ENCODE measurements around the gene LSM4. TPM values are rescaled to one million over a fixed set of nuclear protein-coding genes. Genes with fewer than 3 reads are reported as not detected.

LSM4 gene
- total and polyA plus RNA-seq, 10 donors = 55.8 to 192 (median 80.2) TPM

- Histone ChIP-seq H3K4me1 (peaks cover 0 to 21% (median 6%) of the 10 kb centered on the region in 6 donors), H3K4me3 (no peak overlapping the region), H3K36me3 (peaks cover 0 to 74% (median 38%) of the 10 kb centered on the region in 6 donors), H3K9me3 (no peaks in the 10 kb centered on the region), H3K27me3 (replicated peaks in 1 of 7) (no peaks in the 10 kb centered on the region), H3K27ac (no peak overlapping the region)
- intact Hi-C loops (cut with DNase I; ENCODE audit: low total_unique reads) = no loop called here
- DNase-seq = no peak
- TF ChIP-seq POLR2AphosphoS5 (IDR thresholded peaks at IDR 0.05) = peak in 2 of 3 donors; percentile 18 to 56
- TF ChIP-seq, protein P1, sequence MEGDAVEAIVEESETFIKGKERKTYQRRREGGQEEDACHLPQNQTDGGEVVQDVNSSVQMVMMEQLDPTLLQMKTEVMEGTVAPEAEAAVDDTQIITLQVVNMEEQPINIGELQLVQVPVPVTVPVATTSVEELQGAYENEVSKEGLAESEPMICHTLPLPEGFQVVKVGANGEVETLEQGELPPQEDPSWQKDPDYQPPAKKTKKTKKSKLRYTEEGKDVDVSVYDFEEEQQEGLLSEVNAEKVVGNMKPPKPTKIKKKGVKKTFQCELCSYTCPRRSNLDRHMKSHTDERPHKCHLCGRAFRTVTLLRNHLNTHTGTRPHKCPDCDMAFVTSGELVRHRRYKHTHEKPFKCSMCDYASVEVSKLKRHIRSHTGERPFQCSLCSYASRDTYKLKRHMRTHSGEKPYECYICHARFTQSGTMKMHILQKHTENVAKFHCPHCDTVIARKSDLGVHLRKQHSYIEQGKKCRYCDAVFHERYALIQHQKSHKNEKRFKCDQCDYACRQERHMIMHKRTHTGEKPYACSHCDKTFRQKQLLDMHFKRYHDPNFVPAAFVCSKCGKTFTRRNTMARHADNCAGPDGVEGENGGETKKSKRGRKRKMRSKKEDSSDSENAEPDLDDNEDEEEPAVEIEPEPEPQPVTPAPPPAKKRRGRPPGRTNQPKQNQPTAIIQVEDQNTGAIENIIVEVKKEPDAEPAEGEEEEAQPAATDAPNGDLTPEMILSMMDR (IDR thresholded peaks at IDR 0.05 in 8 of 11, conservative IDR thresholded peaks at IDR 0.05 in 3 of 11) = no peak
- WGBS, 5 donors = 92 to 95% (median 93%) methylated on average over 38 to 42 of the region's 42 CpGs
Observed at GRCh38 chr19:18266771-18267686, 55.8 kb downstream of the LSM4 start.

DNA sequence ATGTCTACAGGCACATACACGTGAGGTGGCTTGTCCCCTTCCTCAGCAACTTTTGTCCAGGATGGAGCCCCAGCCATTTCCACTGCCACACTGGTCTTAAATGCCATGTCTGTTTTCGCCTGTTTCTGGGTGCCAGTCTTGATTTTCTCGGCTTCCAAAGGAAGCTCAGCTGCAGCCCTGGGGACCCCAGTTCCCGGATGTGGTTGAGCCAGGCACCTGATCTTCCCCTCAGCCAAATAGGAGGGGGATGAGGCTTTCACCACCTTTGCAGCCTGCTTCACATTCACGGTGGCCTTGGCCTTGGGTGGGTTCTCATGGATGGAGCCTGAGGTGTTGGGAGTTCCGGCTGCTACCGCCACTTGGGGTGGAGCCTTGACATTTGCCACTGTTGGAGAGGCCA lies 57.3 kb downstream of the LSM4 start:
- H3K27ac ChIP-seq = no peak overlapping the region

GRCh38 chr19:18264971-18265540 lies 57.8 kb downstream of the LSM4 start:
- Histone ChIP-seq H3K36me3 (peaks cover 0 to 74% (median 38%) of the 10 kb centered on the region in 6 donors), H3K27me3 (replicated peaks in 1 of 7) (no peaks in the 10 kb centered on the region), H3K4me1 (peaks cover 0 to 16% (median 6%) of the 10 kb centered on the region in 6 donors), H3K4me3 (no peak overlapping the region), H3K27ac (peak overlapping the region in 1 of 8 donors; percentile 11), H3K9me3 (no peaks in the 10 kb centered on the region)
- DNase-seq = no peak
- TF ChIP-seq POLR2A (IDR thresholded peaks at IDR 0.05) = no peak
- peak in 2 of 3 donors; percentile 17 to 35 for TF ChIP-seq POLR2AphosphoS5 (IDR thresholded peaks at IDR 0.05)
- WGBS, 5 donors = 80 to 97% (median 92%) methylated on average over 3 to 23 of the region's 23 CpGs
- intact Hi-C loops (cut with DNase I; ENCODE audit: low total_unique reads) = no loop called here

More for the DNA sequence above, 57.3 kb downstream of the LSM4 start:
- peaks cover 0 to 16% (median 6%) of the 10 kb centered on the region in 6 donors for H3K4me1 ChIP-seq
- TF ChIP-seq POLR2A (IDR thresholded peaks at IDR 0.05) = no peak
- no peak for DNase-seq
- intact Hi-C loops (cut with DNase I; ENCODE audit: low total_unique reads) = no loop called here
- H3K4me3 ChIP-seq = no peak overlapping the region
- H3K36me3 ChIP-seq = peaks cover 0 to 74% (median 38%) of the 10 kb centered on the region in 6 donors
- H3K27me3 ChIP-seq (replicated peaks in 1 of 7) = no peaks in the 10 kb centered on the region
- no peaks in the 10 kb centered on the region for H3K9me3 ChIP-seq
- 77 to 88% (median 87%) methylated on average over 4 to 7 of the region's 7 CpGs for WGBS, 5 donors

- peaks cover 0 to 72% (median 38%) of the 10 kb centered on the region in 6 donors for H3K36me3 ChIP-seq
- no peak overlapping the region for H3K4me3 ChIP-seq
- H3K4me1 ChIP-seq = peaks cover 0 to 16% (median 6%) of the 10 kb centered on the region in 6 donors
- H3K9me3 ChIP-seq = no peaks in the 10 kb centered on the region
- 63 to 86% (median 81%) methylated on average over 15 to 23 of the region's 23 CpGs for WGBS, 5 donors
- H3K27ac ChIP-seq = peak overlapping the region in 1 of 8 donors; percentile 11
- H3K27me3 ChIP-seq (replicated peaks in 1 of 7) = no peaks in the 10 kb centered on the region
- no peak for TF ChIP-seq POLR2A (IDR thresholded peaks at IDR 0.05)
- TF ChIP-seq POLR2AphosphoS5 (IDR thresholded peaks at IDR 0.05) = peak in 2 of 3 donors; percentile 30 to 55
- TF ChIP-seq, protein P1 (IDR thresholded peaks at IDR 0.05 in 8 of 11, conservative IDR thresholded peaks at IDR 0.05 in 3 of 11) = no peak
- no peak for DNase-seq
- intact Hi-C loops (cut with DNase I; ENCODE audit: low total_unique reads) = no loop called here
Observed at GRCh38 chr19:18264137-18264854, 58.6 kb downstream of the LSM4 start.
